Measurements from ENCODE around the gene POLK.

GRCh38 chr5:75622564-75622963 is 110.9 kb downstream of the POLK start:
- no peak for TF ChIP-seq POLR2AphosphoS5 (IDR thresholded peaks at IDR 0.05; ENCODE audit: low read depth, low read length)
- no peak for TF ChIP-seq REST (IDR thresholded peaks at IDR 0.05; ENCODE audit: insufficient read depth in 1 of 2, low read depth in 2 of 2, low read length in 2 of 2)

Data from PFSK-1 (cell line).